Breast epithelium (tissue), 4 donors: Measurements from ENCODE around the gene PDGFD. TPM values are rescaled to one million over a fixed set of nuclear protein-coding genes. Genes with fewer than 3 reads are reported as not detected.

Experiments
- DNase-seq, 2 donors: peaks; one replicate each; pipeline ENCODE4 v3.0.0-alpha.2; 2019; ENCODE audit warnings: low spot score in 2 of 2
- H3K27ac ChIP-seq, 2 donors: fragments of 200-600 bp; sonication (generic) in 1 of 2; one replicate each; pipeline ENCODE4 v1.5.1; 2016 to 2019; ENCODE audit warnings: mild to moderate bottlenecking in 1 of 2
- H3K27me3 ChIP-seq, 2 donors: fragments of 200-600 bp; sonication (generic) in 1 of 2; one replicate each; pipeline versions ENCODE4 v1.5.1 to v1.6.0; 2017 to 2019; ENCODE audit warnings: control low read depth in 1 of 2, mild to moderate bottlenecking in 1 of 2
- H3K36me3 ChIP-seq: fragments of 200-600 bp; one replicate; pipeline ENCODE4 v1.5.1; 2019
- H3K4me1 ChIP-seq, 2 donors: fragments of 200-600 bp; sonication (generic); one replicate each; pipeline ENCODE4 v1.5.1; 2016 to 2019; ENCODE audit warnings: control low read depth in 1 of 2
- H3K4me3 ChIP-seq, 3 donors: fragments of 200-600 bp; sonication (generic); 1 replicate in 2 of 3; 2 replicates in 1 of 3; pipeline ENCODE4 v1.5.1; 2016 to 2019; ENCODE audit warnings: mild to moderate bottlenecking in 3 of 3, moderate library complexity in 2 of 3
- H3K9me3 ChIP-seq, 2 donors: fragments of 200-600 bp; sonication (generic) in 1 of 2; one replicate each; pipeline ENCODE4 v1.5.1; 2016 to 2019; ENCODE audit warnings: control low read depth in 1 of 2
- POLR2A ChIP-seq: fragments of 450-650 bp; IDR thresholded peaks from one replicate; pipeline ENCODE4 v1.6.1; 2016; ENCODE audit warnings: antibody characterized with exemption, mild to moderate bottlenecking, moderate library complexity
- POLR2AphosphoS5 ChIP-seq, 3 donors: sonication (generic); formaldehyde crosslinking; IDR thresholded peaks; one replicate each; pipeline ENCODE4 v1.6.1; 2017; ENCODE audit warnings: antibody characterized with exemption in 3 of 3
- intact Hi-C: fragments of 100-400 bp; cut with DNase I; formaldehyde crosslinking; loops from one replicate; pipeline ENCODE4 v1.15.1; 2023; ENCODE audit warnings: low total_unique reads
- total RNA-seq, 3 donors: library from RNA; depleted of rRNA; stranded (reverse); fragments of >200 nt; gene quantifications; one replicate each; pipeline ENCODE4 v1.1.0, GENCODE V29; 2016
- TF ChIP-seq, protein P1 (sequence below), 3 donors: fragments of 450-650 bp; IDR thresholded peaks; one replicate each; pipeline ENCODE4 v1.5.1; 2016 to 2017; ENCODE audit warnings: antibody characterized with exemption in 3 of 3, mild to moderate bottlenecking in 3 of 3, moderate library complexity in 3 of 3

PDGFD gene
- total RNA-seq, 3 donors from 2014 or later, result 21.8 to 76.0 (median 53.1) TPM

DNA sequence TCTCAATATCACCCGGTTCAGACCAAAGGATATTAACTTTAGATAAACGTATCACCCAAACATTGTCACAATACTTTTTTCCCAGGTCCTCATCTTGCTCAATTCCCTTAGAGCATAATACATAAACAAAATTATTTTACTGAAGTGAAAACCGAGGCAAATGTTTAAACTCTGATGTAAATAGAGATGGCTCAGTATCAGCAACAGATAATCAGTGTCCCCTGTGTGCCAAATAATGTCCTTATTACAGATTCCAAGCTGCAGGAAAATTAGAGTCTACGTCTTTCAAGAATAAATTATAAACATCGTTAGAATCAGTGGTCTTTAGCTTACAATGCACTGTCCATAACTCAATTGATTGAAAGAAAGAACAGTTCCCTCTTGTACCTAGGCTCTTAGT, 77.3 kb downstream of the PDGFD start:
- Histone ChIP-seq H3K27me3 (no peaks in the 10 kb centered on the region), H3K9me3 (no peaks in the 10 kb centered on the region), H3K4me3 (no peak overlapping the region), H3K27ac (no peak overlapping the region), H3K4me1 (no peaks in the 10 kb centered on the region), H3K36me3 (no peaks in the 10 kb centered on the region)
- intact Hi-C loops, result no loop called here
- no peak for DNase-seq
- TF ChIP-seq POLR2A (no peak), POLR2AphosphoS5 (IDR thresholded peaks at IDR 0.05) (no peak)
- TF ChIP-seq, protein P1, sequence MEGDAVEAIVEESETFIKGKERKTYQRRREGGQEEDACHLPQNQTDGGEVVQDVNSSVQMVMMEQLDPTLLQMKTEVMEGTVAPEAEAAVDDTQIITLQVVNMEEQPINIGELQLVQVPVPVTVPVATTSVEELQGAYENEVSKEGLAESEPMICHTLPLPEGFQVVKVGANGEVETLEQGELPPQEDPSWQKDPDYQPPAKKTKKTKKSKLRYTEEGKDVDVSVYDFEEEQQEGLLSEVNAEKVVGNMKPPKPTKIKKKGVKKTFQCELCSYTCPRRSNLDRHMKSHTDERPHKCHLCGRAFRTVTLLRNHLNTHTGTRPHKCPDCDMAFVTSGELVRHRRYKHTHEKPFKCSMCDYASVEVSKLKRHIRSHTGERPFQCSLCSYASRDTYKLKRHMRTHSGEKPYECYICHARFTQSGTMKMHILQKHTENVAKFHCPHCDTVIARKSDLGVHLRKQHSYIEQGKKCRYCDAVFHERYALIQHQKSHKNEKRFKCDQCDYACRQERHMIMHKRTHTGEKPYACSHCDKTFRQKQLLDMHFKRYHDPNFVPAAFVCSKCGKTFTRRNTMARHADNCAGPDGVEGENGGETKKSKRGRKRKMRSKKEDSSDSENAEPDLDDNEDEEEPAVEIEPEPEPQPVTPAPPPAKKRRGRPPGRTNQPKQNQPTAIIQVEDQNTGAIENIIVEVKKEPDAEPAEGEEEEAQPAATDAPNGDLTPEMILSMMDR (IDR thresholded peaks at IDR 0.05), result no peak

DNA sequence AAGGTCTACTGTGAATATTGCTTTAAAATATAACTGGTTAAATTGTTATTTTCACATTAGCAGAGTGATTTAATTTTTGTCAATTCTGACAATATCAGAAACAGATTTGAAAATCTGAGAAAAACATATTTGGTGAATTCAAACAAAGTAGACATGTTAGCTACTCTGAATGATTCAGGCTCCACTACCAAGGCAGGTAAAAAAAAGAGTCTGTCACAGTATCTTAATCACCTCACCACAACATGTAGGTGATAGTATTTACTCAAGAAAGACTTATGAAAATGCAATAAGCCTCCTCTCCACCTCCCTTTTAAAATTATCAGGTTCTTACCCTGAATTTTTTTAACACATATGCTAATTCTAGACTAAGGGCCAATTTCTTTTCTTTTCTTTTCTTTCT, 85.0 kb downstream of the PDGFD start:
- Histone ChIP-seq H3K4me3 (no peak overlapping the region), H3K36me3 (no peaks in the 10 kb centered on the region), H3K27ac (no peak overlapping the region), H3K4me1 (no peaks in the 10 kb centered on the region), H3K27me3 (no peaks in the 10 kb centered on the region), H3K9me3 (no peaks in the 10 kb centered on the region)
- DNase-seq, result no peak
- no peak for TF ChIP-seq POLR2AphosphoS5 (IDR thresholded peaks at IDR 0.05)
- TF ChIP-seq, protein P1 (IDR thresholded peaks at IDR 0.05), result no peak
- no peak for TF ChIP-seq POLR2A
- intact Hi-C loops, result no loop called here

DNA sequence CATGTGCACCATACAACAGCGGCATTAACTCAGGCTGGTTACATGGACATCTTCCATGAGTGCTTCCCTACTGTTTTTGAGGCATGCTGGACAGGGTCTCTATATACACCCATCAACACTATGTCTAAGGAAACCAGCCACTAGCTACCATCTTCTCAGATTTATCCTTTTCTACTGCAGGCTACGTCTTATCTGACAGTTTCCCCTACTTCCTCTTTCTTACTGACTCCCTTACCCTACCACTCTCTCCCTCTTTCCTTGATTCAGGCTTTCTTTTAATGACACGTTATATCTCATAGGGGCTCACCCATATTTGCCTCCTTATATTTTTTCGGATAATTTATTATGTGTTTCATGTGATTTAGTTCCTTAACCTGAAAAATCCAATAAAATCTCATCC, 85.7 kb downstream of the PDGFD start:
- intact Hi-C loops, result no loop called here
- TF ChIP-seq, protein P1 (IDR thresholded peaks at IDR 0.05), result no peak
- TF ChIP-seq POLR2AphosphoS5 (IDR thresholded peaks at IDR 0.05) (no peak), POLR2A (no peak)

DNA sequence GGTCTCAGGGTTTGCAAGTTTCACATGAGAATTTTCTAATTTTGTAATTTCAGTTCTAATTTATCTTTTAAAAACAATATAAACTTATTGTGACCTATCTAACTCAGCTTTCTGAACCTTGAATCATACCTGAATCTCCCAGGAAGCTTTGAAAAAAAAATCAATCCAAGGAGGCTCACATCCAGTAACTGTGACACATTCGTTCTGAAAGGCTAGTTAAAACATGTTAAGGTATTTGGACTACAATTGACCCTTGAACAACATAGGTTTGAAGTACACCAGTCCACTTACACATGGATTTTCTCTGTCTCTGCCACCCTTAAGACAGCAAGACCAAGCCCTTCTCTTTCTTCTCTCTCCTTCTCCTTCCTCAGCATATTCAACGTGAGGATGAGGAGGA, 87.5 kb downstream of the PDGFD start:
- Histone ChIP-seq H3K9me3 (no peaks in the 10 kb centered on the region), H3K27ac (peak overlapping the region; percentile 19 to 60), H3K4me3 (no peak overlapping the region), H3K4me1 (no peaks in the 10 kb centered on the region), H3K27me3 (no peaks in the 10 kb centered on the region), H3K36me3 (no peaks in the 10 kb centered on the region)
- no peak for DNase-seq
- TF ChIP-seq, protein P1 (IDR thresholded peaks at IDR 0.05), result no peak
- no peak for TF ChIP-seq POLR2A
- TF ChIP-seq POLR2AphosphoS5 (IDR thresholded peaks at IDR 0.05), result peak in 1 of 3 donors; percentile 12
- intact Hi-C loops, result no loop called here

More for the DNA sequence above, 85.7 kb downstream of the PDGFD start:
- Histone ChIP-seq H3K4me1 (no peaks in the 10 kb centered on the region), H3K36me3 (no peaks in the 10 kb centered on the region), H3K27ac (no peak overlapping the region), H3K9me3 (no peaks in the 10 kb centered on the region), H3K27me3 (no peaks in the 10 kb centered on the region), H3K4me3 (no peak overlapping the region)
- DNase-seq, result no peak

DNA sequence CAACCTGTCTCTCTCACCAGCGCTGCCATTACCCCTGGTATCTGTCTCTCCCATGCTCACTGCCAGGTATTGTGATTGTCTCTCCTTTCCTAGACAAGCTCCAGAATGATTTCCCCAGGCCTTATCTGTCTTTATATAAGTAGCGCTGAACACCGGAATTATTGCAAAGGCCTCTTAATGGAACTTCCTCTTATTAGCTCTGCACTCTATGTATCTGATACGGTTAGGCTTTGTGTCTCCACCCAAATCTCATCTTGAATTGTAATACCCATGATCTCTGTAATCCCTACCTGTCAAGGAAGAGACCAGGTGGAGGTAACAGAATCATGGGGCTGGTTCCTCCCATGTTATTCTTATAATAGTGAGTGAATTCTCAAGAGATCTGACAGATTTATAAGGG, 88.2 kb downstream of the PDGFD start:
- no peak for DNase-seq
- Histone ChIP-seq H3K27ac (peak overlapping the region; percentile 19 to 60), H3K36me3 (no peaks in the 10 kb centered on the region), H3K4me3 (no peak overlapping the region), H3K9me3 (no peaks in the 10 kb centered on the region), H3K4me1 (no peaks in the 10 kb centered on the region), H3K27me3 (no peaks in the 10 kb centered on the region)
- TF ChIP-seq POLR2AphosphoS5 (IDR thresholded peaks at IDR 0.05), result no peak
- no peak for TF ChIP-seq POLR2A
- TF ChIP-seq, protein P1 (IDR thresholded peaks at IDR 0.05), result no peak
- intact Hi-C loops, result no loop called here
